IPS-15b (cell line): ENCODE results near the gene EMP1.

Source experiments
- H3K27me3 ChIP-seq: one replicate; pipeline ENCODE4 v1.6.1; 2013; ENCODE audit warnings: low read length; ENCODE audit not compliant: control insufficient read depth, insufficient read depth
- H3K36me3 ChIP-seq: one replicate; pipeline ENCODE4 v1.6.1; 2013; ENCODE audit warnings: low read length; ENCODE audit not compliant: control insufficient read depth, insufficient read depth
- H3K4me1 ChIP-seq: one replicate; pipeline ENCODE4 v1.6.1; 2013; ENCODE audit warnings: mild to moderate bottlenecking, low read length; ENCODE audit not compliant: control insufficient read depth, insufficient read depth
- H3K4me3 ChIP-seq: one replicate; pipeline ENCODE4 v1.5.1; 2013; ENCODE audit warnings: low read depth, low read length
- H3K9ac ChIP-seq: one replicate; pipeline ENCODE4 v1.6.1; 2013; ENCODE audit warnings: low read depth, mild to moderate bottlenecking, low read length
- H3K9me3 ChIP-seq: one replicate; pipeline ENCODE4 v1.6.1; 2013; ENCODE audit warnings: mild to moderate bottlenecking, low read length; ENCODE audit not compliant: control insufficient read depth, insufficient read depth

EMP1 gene

DNA sequence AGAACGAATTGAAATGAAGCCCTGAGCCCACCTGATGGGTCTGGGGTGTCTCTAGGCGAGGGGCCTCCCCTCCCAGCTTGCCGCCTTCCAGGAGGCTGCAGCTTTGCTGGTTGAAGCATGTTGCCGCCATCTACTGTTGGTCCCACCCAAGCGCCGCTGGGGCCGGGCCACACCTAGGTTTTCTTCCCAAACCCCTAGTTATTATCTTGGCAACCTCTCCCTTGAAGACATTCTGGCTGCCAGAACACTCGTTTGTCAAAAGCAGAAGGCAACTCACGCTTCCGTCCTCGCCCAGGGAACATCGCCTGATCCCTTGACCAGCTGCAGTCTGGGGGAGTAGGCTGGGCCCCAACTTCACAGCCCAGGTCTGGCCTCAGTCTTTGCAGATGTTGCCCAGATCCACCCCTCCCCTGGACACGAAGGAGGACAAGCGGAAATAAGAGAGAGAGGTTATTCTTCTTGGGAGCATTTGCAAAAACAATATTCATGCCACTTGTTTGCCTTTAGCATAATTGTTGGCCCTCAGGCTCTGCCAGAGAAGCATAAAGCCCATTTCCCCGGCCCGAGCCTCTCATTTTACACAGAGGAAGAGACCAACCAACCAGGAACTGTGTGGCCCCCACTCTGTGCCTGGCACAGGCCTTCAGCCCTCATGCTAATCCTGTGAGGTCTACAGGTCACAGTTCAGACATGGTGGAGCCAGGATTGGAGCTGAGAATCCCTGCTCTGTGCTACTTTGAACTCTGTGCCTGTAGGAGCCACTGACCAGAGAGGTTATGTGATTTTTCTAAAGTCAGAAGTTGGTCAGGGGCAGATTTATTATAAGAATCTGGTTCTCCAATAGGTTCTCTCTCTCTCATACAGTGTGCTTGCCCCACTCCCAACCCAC, 6.8 kb downstream of the EMP1 start:
- peaks cover 17% of the 10 kb centered on the region for H3K4me1 ChIP-seq
- no peaks in the 10 kb centered on the region for H3K36me3 ChIP-seq
- no peak overlapping the region for H3K9ac ChIP-seq
- no peaks in the 10 kb centered on the region for H3K9me3 ChIP-seq
- H3K4me3 ChIP-seq = no peak overlapping the region
- no peaks in the 10 kb centered on the region for H3K27me3 ChIP-seq

DNA sequence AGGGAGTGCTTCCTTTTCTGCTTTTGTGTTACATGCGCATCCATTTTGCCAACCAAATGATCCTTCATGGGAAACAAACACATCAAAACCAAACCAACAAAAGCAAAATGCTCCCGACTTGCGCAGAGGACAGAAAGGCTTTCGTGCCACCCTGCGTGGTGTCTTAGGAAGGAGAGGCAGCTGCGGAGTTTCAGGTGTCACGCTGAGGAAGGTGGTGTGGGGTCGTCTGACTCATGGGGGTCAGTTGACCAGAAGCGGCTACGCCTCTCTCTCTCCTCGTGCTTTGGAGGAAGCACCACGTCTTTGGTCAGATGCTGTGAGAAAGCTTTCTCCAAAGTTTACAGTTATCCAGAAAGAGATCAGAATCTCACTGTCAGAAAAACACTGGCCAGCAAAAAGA, 7.9 kb downstream of the EMP1 start:
- Histone ChIP-seq H3K9ac (no peak overlapping the region), H3K4me3 (no peak overlapping the region), H3K9me3 (no peaks in the 10 kb centered on the region), H3K36me3 (no peaks in the 10 kb centered on the region), H3K27me3 (no peaks in the 10 kb centered on the region), H3K4me1 (peaks cover 17% of the 10 kb centered on the region)

DNA sequence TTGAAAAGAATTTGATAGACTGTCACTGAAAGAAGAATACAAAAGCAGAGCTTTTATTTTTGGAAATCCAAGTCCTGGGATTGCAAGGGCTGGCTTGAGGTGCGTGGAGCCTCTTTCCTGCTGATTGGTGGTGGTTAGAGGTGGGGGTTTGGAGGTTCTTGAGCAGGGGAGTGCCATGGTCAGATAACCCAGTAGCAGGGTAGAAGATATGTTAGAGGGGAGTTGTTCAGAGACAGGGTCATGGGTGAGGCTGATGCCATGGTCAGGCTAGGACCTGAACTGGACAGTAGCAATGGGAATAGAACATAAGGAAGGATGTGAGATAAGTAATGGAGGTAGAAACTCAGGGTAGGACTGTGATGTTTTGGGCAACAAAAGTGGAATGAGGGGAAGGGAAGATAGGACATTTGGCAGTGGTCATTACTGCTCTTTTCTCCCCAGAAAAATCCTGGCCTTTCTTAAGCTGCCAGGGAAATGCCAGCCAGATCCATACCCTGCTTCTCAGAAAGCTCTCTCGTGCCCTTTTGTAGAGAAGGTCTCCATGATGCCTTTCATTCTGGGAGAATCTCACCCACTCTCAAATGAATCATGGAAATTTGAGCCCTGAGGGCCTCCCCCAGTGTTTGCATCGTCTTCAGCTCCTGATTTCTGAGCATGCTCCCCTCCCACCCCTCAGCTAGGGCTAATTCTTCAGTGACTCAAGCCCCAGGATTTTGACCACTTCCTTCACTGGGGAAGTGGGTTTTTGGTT, 9.5 kb downstream of the EMP1 start:
- Histone ChIP-seq H3K9me3 (no peaks in the 10 kb centered on the region), H3K4me1 (peaks cover 17% of the 10 kb centered on the region), H3K4me3 (no peak overlapping the region), H3K36me3 (no peaks in the 10 kb centered on the region), H3K27me3 (no peaks in the 10 kb centered on the region), H3K9ac (no peak overlapping the region)

DNA sequence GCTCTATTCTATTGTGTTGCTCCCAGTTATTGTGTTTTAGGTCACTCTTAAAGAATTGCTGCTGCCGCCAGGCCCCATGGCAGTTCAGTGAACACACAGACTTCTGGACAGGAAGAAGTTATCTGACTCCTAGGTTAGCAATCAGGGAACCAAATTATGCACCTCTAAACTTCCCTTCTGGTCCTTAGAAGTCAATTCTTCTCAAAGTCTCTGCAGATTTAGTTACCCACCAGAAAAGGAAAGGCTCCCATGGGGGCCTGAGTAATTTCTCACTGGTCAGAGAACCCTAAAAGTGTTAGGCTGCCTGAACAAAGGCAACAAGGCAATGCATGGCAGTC, 10.0 kb downstream of the EMP1 start:
- Histone ChIP-seq H3K4me1 (peaks cover 18% of the 10 kb centered on the region), H3K27me3 (no peaks in the 10 kb centered on the region), H3K4me3 (no peak overlapping the region), H3K36me3 (no peaks in the 10 kb centered on the region), H3K9ac (no peak overlapping the region), H3K9me3 (no peaks in the 10 kb centered on the region)

DNA sequence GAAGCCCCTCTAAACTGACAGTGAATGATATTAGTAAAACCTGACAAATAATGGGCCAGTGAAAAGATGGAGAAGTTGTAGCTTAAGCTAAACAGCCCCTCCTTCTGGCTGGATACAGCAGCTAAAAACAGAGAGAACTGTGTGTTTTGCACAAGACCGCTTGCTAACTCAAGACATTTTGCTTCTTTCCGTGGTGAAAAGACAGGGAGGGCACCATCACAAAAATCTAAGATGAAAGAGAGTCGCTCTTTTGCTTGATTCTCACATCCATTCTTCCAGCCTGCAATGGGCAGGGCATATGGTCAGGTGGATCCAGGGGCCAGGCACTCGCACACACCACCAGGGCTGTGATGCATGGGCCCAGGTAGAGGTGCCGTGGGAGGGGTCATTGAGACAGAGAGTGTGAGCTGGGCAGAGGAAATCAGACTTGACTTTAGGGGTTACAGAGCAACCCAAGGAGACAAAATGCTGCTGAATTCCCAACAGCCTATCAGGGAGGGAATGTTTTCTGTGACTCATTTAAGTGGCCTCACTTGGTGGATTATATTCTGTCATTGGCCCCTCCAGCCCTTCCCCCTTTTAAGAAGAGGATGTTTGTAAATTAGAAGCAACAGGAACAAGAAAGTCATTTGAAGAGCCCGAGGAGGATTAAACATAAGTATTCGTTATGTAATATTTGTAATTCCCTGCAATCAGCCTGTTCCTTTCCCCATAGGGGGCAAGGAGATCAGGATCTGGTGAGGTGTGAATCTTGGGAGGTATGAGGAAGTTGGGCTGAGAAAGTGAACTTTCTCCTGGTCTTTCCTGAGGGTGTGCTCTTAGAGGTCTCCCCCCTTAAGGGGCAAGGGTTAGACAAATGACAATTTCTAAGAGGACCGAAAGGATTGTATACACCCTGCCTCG, 12.3 kb downstream of the EMP1 start:
- Histone ChIP-seq H3K9me3 (no peaks in the 10 kb centered on the region), H3K36me3 (no peaks in the 10 kb centered on the region), H3K4me3 (no peak overlapping the region), H3K27me3 (no peaks in the 10 kb centered on the region), H3K4me1 (peaks cover 20% of the 10 kb centered on the region), H3K9ac (peak overlapping the region; percentile 55)

DNA sequence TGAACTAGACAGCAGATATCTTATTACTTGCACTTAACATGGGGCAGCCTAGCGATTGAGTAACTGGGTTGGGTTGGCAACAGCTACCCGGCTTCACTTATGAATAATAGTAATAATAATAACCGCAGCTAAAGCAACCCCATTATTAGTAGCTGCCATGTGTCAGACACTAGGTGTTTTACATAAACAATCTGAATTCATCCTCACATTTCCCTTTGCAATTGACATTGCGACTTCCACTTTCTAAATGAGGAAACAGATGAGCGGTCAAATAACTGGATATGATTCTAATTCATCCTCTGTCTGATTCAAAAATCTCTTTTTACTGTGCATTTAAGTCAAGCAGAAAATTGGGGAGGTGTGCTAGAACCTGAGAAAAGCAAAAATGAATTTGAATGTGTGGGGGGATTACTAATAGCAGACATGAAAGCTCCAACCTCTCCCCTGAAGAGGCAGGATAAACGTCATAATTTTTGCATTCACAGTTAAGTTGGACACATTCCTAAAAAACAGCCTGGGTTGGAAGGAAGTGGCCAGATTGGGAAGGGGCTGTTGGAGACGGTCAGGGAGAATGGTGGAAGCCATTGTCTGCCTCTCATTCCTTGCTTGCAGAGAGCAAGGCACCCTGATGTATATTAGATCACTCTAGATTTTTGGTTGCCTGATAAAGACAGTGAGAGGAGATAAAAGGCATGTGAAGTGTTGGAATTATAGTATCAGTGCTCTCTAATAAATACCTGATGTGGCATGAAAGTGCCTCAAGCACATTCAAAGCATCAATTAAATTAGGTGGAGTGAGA, 13.1 kb downstream of the EMP1 start:
- peaks cover 11% of the 10 kb centered on the region for H3K4me1 ChIP-seq
- no peaks in the 10 kb centered on the region for H3K9me3 ChIP-seq
- no peaks in the 10 kb centered on the region for H3K27me3 ChIP-seq
- H3K4me3 ChIP-seq = no peak overlapping the region
- H3K9ac ChIP-seq = no peak overlapping the region
- H3K36me3 ChIP-seq = no peaks in the 10 kb centered on the region

DNA sequence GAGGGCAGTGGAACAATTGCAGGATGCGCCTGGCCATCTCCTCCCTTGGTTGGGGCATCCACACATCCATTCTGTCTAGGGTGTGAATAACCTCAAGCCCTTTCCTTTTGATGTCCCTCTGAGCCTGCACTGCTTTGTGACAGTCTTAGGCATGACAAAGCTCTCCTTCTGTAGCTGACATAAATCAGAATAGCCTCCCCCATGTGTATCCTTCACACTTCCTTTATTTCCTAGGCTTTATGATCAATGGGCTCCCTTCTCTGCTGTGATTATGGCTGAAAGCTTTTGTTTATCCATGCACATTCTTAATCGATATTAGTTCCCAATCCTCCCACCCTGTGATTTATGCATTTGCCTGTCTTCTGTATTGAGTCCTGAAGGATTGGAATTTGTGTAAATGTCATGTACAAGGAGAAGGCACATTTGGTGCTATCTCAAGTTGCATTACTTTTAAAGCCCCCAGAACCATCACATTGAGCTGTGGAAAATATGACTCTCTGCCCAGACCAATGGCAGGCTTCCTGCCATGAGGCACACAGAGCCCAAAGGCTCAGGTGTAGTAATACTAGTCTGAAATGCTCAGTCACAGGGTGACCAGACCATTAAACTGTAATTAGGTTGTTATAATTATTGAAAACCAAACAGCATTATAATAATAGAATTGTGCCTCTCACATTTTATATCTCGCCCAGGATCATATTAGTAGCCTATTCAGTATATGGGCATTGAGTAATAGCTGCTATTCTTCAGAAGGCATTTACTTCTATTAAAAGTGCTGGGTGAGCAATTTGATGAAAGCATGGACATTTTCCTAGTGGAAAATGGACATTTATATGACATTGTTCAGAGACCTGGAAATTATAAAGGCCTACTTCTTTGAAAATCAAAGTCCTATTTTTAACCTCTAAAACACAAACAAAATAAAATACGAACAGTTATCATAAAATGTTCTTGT, 14.0 kb downstream of the EMP1 start:
- Histone ChIP-seq H3K27me3 (no peaks in the 10 kb centered on the region), H3K4me3 (no peak overlapping the region), H3K4me1 (peaks cover 10% of the 10 kb centered on the region), H3K9ac (no peak overlapping the region), H3K36me3 (no peaks in the 10 kb centered on the region), H3K9me3 (no peaks in the 10 kb centered on the region)

DNA sequence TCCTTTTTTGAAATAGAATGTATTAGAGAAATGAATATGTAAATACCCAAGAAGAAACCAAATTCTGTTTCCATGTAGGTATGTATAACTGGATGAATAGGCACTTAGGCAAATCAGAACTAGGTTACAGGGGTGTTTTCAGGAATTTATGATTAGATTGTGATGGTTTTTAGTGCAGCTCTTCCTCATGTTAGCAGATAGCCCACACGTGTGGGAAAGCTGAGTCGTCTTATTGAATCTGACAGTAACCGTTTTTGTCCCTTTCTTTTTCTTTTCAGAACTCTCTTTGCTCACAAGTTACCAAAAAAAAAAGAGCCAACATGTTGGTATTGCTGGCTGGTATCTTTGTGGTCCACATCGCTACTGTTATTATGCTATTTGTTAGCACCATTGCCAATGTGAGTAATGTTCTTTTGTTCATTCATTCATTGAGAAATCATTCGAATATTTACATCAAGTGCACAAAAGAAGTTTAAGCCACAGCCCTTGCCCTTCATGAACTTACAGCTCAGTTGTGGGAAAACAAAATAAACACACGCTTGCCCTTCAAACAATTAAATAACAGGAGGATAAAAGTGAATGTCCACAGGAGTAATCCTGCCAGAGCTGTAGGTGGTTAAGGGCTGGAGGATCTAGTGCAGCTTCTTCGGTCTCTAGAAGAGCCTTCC, 14.8 kb downstream of the EMP1 start:
- no peak overlapping the region for H3K9ac ChIP-seq
- no peaks in the 10 kb centered on the region for H3K9me3 ChIP-seq
- no peaks in the 10 kb centered on the region for H3K27me3 ChIP-seq
- H3K36me3 ChIP-seq = no peaks in the 10 kb centered on the region
- H3K4me1 ChIP-seq = peaks cover 6% of the 10 kb centered on the region
- H3K4me3 ChIP-seq = no peak overlapping the region

DNA sequence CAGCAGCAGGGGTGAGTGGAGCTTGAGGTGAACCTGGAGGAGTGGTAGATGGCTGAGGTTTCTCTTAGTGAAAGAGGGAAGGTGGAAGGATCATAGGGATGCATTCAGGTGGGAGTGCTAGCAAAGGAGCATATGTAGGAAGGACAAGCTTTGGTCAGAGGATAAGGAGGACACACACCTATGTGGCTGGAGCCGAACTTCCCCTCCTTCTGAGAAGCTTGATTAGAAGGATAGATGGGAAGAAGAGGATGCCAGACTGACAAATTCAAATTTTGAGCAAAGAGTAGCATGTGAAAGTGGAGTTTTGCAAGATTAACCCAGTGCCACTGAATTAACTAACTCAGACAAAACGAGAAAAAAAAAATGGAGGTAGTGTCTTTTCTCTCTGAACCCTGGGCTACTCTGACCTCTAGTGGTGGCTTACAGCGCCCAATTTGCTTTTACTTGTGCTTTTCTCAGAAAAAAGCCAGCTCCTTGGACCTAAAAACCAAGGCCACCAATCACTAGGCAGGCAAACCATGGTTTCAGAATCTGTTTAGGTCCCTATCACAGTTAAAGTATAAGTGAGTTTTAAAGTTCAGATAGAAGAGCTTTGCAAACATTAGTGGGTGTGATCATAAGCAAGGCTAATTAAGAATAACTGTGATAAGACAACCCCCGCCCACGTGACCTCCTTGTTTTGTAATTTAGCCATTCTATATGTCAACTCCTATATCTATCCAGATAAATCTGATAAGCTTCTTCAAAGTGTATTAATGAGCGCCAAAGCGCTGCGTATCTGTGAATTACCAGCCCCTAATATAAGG, 15.5 kb downstream of the EMP1 start:
- Histone ChIP-seq H3K36me3 (no peaks in the 10 kb centered on the region), H3K27me3 (no peaks in the 10 kb centered on the region), H3K4me3 (no peak overlapping the region), H3K9ac (no peak overlapping the region), H3K4me1 (peaks cover 6% of the 10 kb centered on the region), H3K9me3 (no peaks in the 10 kb centered on the region)
